Keratinocyte (primary cell): ENCODE data around the gene REL. TPM values are rescaled to one million over a fixed set of nuclear protein-coding genes. Genes with fewer than 3 reads are reported as not detected.

Source experiments
- DNase-seq: peaks from one replicate; pipeline ENCODE4 v3.0.0-alpha.2; 2011; ENCODE audit warnings: low read depth, missing footprints, low spot score
- FAIRE-seq: peaks from 2 replicates; lab custom pipeline; 2011; peaks lifted over from hg19 to GRCh38; lab: Jason Lieb, UNC
- H2AFZ ChIP-seq: 2 replicates; pipeline ENCODE4 v1.6.0; 2012; ENCODE audit warnings: low read length, control low read depth, inconsistent platforms; ENCODE audit not compliant: control insufficient read depth
- H3K27ac ChIP-seq: 2 replicates; pipeline ENCODE4 v1.5.1; 2011; ENCODE audit warnings: low read length; ENCODE audit not compliant: control insufficient read depth, insufficient read depth
- H3K27me3 ChIP-seq: 3 replicates; pipeline ENCODE4 v1.6.0; 2011; ENCODE audit warnings: low read length; ENCODE audit not compliant: control insufficient read depth, insufficient read depth; ENCODE audit errors: extremely low read depth
- H3K36me3 ChIP-seq, 2 experiments: 2 replicates in 1 of 2; 3 replicates in 1 of 2; pipeline ENCODE4 v1.5.1; 2011; ENCODE audit warnings: low read length in 2 of 2, mild to moderate bottlenecking in 1 of 2; ENCODE audit not compliant: control insufficient read depth in 2 of 2, insufficient read depth in 2 of 2; ENCODE audit errors: extremely low read depth in 1 of 2
- H3K4me1 ChIP-seq: 3 replicates; pipeline ENCODE4 v1.5.1; 2011; ENCODE audit warnings: low read length; ENCODE audit not compliant: control insufficient read depth, insufficient read depth; ENCODE audit errors: extremely low read depth
- H3K4me2 ChIP-seq: 3 replicates; pipeline ENCODE4 v1.6.0; 2011; ENCODE audit warnings: low read depth, low read length; ENCODE audit not compliant: control insufficient read depth, insufficient read depth; ENCODE audit errors: extremely low read depth
- H3K4me3 ChIP-seq, 3 experiments: fragments of 200-600 bp in 1 of 3; sonication (generic) in 1 of 3; 2 replicates in 2 of 3; 3 replicates in 1 of 3; pipeline ENCODE4 v1.5.1; 2011 to 2016; ENCODE audit warnings: low read length in 3 of 3, mild to moderate bottlenecking in 3 of 3, control low read depth in 2 of 3, inconsistent platforms in 1 of 3, low read depth in 1 of 3, mixed read lengths in 1 of 3, mixed run types in 1 of 3, moderate library complexity in 1 of 3; ENCODE audit not compliant: control insufficient read depth in 2 of 3, insufficient read depth in 2 of 3; ENCODE audit errors: extremely low read depth in 1 of 3
- H3K79me2 ChIP-seq: 2 replicates; pipeline ENCODE4 v1.6.0; 2012; ENCODE audit warnings: low read length; ENCODE audit not compliant: control insufficient read depth, insufficient read depth
- H3K9ac ChIP-seq: 3 replicates; pipeline ENCODE4 v1.6.0; 2011; ENCODE audit warnings: low read length; ENCODE audit not compliant: control insufficient read depth, insufficient read depth; ENCODE audit errors: extremely low read depth
- H3K9me1 ChIP-seq: 3 replicates; pipeline ENCODE4 v1.6.0; 2011; ENCODE audit warnings: low read length; ENCODE audit not compliant: control insufficient read depth, insufficient read depth; ENCODE audit errors: extremely low read depth
- H3K9me3 ChIP-seq: 2 replicates; pipeline ENCODE4 v1.5.1; 2012; ENCODE audit warnings: low read depth, low read length; ENCODE audit not compliant: control insufficient read depth
- H4K20me1 ChIP-seq: 3 replicates; pipeline ENCODE4 v1.6.0; 2011; ENCODE audit warnings: low read length; ENCODE audit not compliant: control insufficient read depth, insufficient read depth; ENCODE audit errors: extremely low read depth
- EZH2 ChIP-seq: IDR thresholded peaks from one replicate; pipeline ENCODE4 v1.6.1; 2012; ENCODE audit warnings: inconsistent platforms, mild to moderate bottlenecking, low read length, moderate library complexity
- dilution Hi-C: fragments of 300-500 bp; cut with MboI; formaldehyde crosslinking; loops from one replicate; pipeline ENCODE4 v1.7.0; 2020; ENCODE audit warnings: low sequenced_read_pairs; ENCODE audit not compliant: extremely low pct_ligation_motif_present
- polyA plus RNA-seq, 5 experiments: library from polyadenylated mRNA; depleted of rRNA in 3 of 5; stranded (reverse) in 3 of 5; stranded (forward) in 1 of 5; unstranded in 1 of 5; fragments of >200 nt; gene quantifications; 1 replicate in 1 of 5; 2 replicates in 3 of 5; 3 replicates in 1 of 5; pipeline versions ENCODE4 v1.2.1 to v1.2.3, GENCODE V29; 2011 to 2012; ENCODE audit warnings: missing spikeins in 2 of 5, low read depth in 1 of 5, low replicate concordance in 1 of 5
- TF ChIP-seq, protein P1 (sequence below), 3 experiments: IDR thresholded peaks in 1 of 3; conservative IDR thresholded peaks in 1 of 3; optimal IDR thresholded peaks in 1 of 3; 2 replicates in 2 of 3; 3 replicates in 1 of 3; pipeline versions ENCODE3 to v1.5.1; 2011; ENCODE audit warnings: low read length in 3 of 3, mild to moderate bottlenecking in 3 of 3, moderate library complexity in 2 of 3, control low read depth in 1 of 3, inconsistent platforms in 1 of 3; ENCODE audit not compliant: insufficient read depth in 2 of 3; ENCODE audit errors: extremely low read depth in 1 of 3

REL gene
- polyA plus RNA-seq, 1 donor (not counting 4 experiments of a cell fraction or from before 2014, with no cell fraction given) = 9.0 TPM

DNA sequence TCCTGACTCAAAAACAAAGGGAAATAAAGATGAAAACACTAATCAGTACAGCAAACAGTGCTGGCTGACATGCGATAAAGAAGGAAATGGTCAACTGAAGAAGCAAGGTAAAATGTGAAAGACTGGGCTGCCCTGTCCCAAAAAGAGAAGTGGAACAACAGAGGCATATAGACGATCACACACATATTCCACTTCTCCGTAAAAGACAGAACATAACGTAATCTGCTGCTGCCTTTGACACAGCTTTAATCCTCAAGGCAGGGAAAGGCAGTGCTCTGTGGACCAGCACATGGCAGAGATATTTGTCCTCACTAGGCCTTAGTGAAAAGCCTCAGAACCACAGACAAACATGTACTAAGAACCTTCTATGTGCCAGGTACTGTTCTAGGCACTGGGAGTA, 24.3 kb upstream of the REL start:
- TF ChIP-seq EZH2 = no peak
- TF ChIP-seq, protein P1, sequence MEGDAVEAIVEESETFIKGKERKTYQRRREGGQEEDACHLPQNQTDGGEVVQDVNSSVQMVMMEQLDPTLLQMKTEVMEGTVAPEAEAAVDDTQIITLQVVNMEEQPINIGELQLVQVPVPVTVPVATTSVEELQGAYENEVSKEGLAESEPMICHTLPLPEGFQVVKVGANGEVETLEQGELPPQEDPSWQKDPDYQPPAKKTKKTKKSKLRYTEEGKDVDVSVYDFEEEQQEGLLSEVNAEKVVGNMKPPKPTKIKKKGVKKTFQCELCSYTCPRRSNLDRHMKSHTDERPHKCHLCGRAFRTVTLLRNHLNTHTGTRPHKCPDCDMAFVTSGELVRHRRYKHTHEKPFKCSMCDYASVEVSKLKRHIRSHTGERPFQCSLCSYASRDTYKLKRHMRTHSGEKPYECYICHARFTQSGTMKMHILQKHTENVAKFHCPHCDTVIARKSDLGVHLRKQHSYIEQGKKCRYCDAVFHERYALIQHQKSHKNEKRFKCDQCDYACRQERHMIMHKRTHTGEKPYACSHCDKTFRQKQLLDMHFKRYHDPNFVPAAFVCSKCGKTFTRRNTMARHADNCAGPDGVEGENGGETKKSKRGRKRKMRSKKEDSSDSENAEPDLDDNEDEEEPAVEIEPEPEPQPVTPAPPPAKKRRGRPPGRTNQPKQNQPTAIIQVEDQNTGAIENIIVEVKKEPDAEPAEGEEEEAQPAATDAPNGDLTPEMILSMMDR (optimal IDR thresholded peaks at IDR 0.05 in 1 of 3, IDR thresholded peaks at IDR 0.05 in 1 of 3, conservative IDR thresholded peaks at IDR 0.05 in 1 of 3; ENCODE audit: extremely low read depth in 1 of 3, insufficient read depth in 2 of 3, low read length in 3 of 3) = no peak
- Histone ChIP-seq H2AFZ (no peak overlapping the region), H3K4me3 (no peak overlapping the region), H3K9me1 (no peaks in the 10 kb centered on the region), H4K20me1 (no peaks in the 10 kb centered on the region), H3K79me2 (no peaks in the 10 kb centered on the region), H3K27ac (no peak overlapping the region), H3K27me3 (no peaks in the 10 kb centered on the region), H3K4me2 (no peak overlapping the region), H3K4me1 (peaks cover 13% of the 10 kb centered on the region), H3K9me3 (no peaks in the 10 kb centered on the region), H3K36me3 (no peaks in the 10 kb centered on the region), H3K9ac (no peak overlapping the region)
- FAIRE-seq = no peak
- dilution Hi-C loops = no loop called here
- DNase-seq = no peak

DNA sequence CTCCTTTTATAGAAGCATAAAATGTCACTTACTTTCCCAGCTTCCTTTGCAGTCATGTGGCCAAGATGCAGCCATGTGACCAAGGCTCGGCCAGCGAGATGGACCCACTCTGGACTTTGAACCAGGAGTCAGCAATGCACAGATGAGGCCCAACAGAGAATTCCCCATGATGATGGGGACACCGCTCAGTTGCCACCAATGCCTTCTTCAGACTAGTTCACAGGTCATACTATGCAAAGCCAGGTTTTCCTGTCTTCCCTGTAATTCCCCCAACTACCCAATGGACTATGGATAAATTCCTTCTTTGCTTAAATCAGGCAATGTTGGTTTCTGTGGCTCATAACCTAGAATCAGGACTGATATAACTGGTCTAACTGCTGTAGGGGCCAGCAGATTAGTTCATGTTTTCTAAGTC, 22.5 kb upstream of the REL start:
- Histone ChIP-seq H3K9ac (no peak overlapping the region), H3K36me3 (no peaks in the 10 kb centered on the region), H3K27me3 (no peaks in the 10 kb centered on the region), H3K4me3 (no peak overlapping the region), H3K79me2 (no peaks in the 10 kb centered on the region), H2AFZ (no peak overlapping the region), H4K20me1 (no peaks in the 10 kb centered on the region), H3K27ac (no peak overlapping the region), H3K4me2 (no peak overlapping the region), H3K9me3 (no peaks in the 10 kb centered on the region), H3K4me1 (peaks cover 14% of the 10 kb centered on the region), H3K9me1 (no peaks in the 10 kb centered on the region)
- TF ChIP-seq, protein P1 (optimal IDR thresholded peaks at IDR 0.05 in 1 of 3, IDR thresholded peaks at IDR 0.05 in 1 of 3, conservative IDR thresholded peaks at IDR 0.05 in 1 of 3; ENCODE audit: extremely low read depth in 1 of 3, insufficient read depth in 2 of 3, low read length in 3 of 3) = no peak
- TF ChIP-seq EZH2 = no peak
- FAIRE-seq (no peak), DNase-seq (no peak)
- dilution Hi-C loops = no loop called here
